Measurements from ENCODE around the gene PDLIM4.

The PDLIM4 gene

GRCh38 chr5:132274050-132274792, 16.7 kb downstream of the PDLIM4 start:
- Histone ChIP-seq H3K79me2 (ENCODE audit: insufficient read depth, low read depth) (no peaks in the 10 kb centered on the region), H3K36me3 (ENCODE audit: insufficient read depth) (no peaks in the 10 kb centered on the region), H2AFZ (ENCODE audit: low read depth) (no peak overlapping the region), H3K27me3 (ENCODE audit: insufficient read depth, low read depth) (no peaks in the 10 kb centered on the region), H3K27ac (no peak overlapping the region), H3K9ac (no peak overlapping the region), H3K4me1 (ENCODE audit: low read depth, poor library complexity, severe bottlenecking) (no peaks in the 10 kb centered on the region), H3K4me3 (IDR thresholded peaks at IDR 0.05; ENCODE audit: insufficient read depth, low read depth, low read length) (no peak overlapping the region), H3K4me2 (no peak overlapping the region), H4K20me1 (ENCODE audit: insufficient read depth) (no peaks in the 10 kb centered on the region)
- no peak for TF ChIP-seq CTCF (conservative IDR thresholded peaks at IDR 0.05; ENCODE audit: low read depth, low read length)

GRCh38 chr5:132275367-132276220, 18.1 kb downstream of the PDLIM4 start:
- Histone ChIP-seq H3K9ac (no peak overlapping the region), H2AFZ (ENCODE audit: low read depth) (no peak overlapping the region), H3K4me3 (IDR thresholded peaks at IDR 0.05; ENCODE audit: insufficient read depth, low read depth, low read length) (no peak overlapping the region), H3K4me1 (ENCODE audit: low read depth, poor library complexity, severe bottlenecking) (no peaks in the 10 kb centered on the region), H3K36me3 (ENCODE audit: insufficient read depth) (no peaks in the 10 kb centered on the region), H3K27ac (no peak overlapping the region), H3K27me3 (ENCODE audit: insufficient read depth, low read depth) (no peaks in the 10 kb centered on the region), H4K20me1 (ENCODE audit: insufficient read depth) (no peaks in the 10 kb centered on the region), H3K4me2 (no peak overlapping the region), H3K79me2 (ENCODE audit: insufficient read depth, low read depth) (no peaks in the 10 kb centered on the region)
- TF ChIP-seq CTCF (conservative IDR thresholded peaks at IDR 0.05; ENCODE audit: low read depth, low read length), result no peak

GRCh38 chr5:132277256-132277655, 19.8 kb downstream of the PDLIM4 start:
- no peaks in the 10 kb centered on the region for H3K4me1 ChIP-seq (ENCODE audit: low read depth, poor library complexity, severe bottlenecking)
- no peak overlapping the region for H3K4me3 ChIP-seq (IDR thresholded peaks at IDR 0.05; ENCODE audit: insufficient read depth, low read depth, low read length)
- no peaks in the 10 kb centered on the region for H4K20me1 ChIP-seq (ENCODE audit: insufficient read depth)
- no peaks in the 10 kb centered on the region for H3K36me3 ChIP-seq (ENCODE audit: insufficient read depth)
- no peak overlapping the region for H3K9ac ChIP-seq
- H3K27me3 ChIP-seq (ENCODE audit: insufficient read depth, low read depth), result no peaks in the 10 kb centered on the region
- H3K4me2 ChIP-seq, result no peak overlapping the region
- TF ChIP-seq CTCF (conservative IDR thresholded peaks at IDR 0.05; ENCODE audit: low read depth, low read length), result no peak
- no peak overlapping the region for H2AFZ ChIP-seq (ENCODE audit: low read depth)
- H3K79me2 ChIP-seq (ENCODE audit: insufficient read depth, low read depth), result no peaks in the 10 kb centered on the region
- H3K27ac ChIP-seq, result no peak overlapping the region

- no peak for TF ChIP-seq CTCF (conservative IDR thresholded peaks at IDR 0.05; ENCODE audit: low read depth, low read length)
- Histone ChIP-seq H3K27ac (no peak overlapping the region), H3K4me2 (no peak overlapping the region), H3K4me3 (IDR thresholded peaks at IDR 0.05; ENCODE audit: insufficient read depth, low read depth, low read length) (no peak overlapping the region), H3K4me1 (ENCODE audit: low read depth, poor library complexity, severe bottlenecking) (no peaks in the 10 kb centered on the region), H2AFZ (ENCODE audit: low read depth) (no peak overlapping the region), H3K9ac (no peak overlapping the region), H4K20me1 (ENCODE audit: insufficient read depth) (no peaks in the 10 kb centered on the region), H3K79me2 (ENCODE audit: insufficient read depth, low read depth) (no peaks in the 10 kb centered on the region), H3K36me3 (ENCODE audit: insufficient read depth) (no peaks in the 10 kb centered on the region), H3K27me3 (ENCODE audit: insufficient read depth, low read depth) (no peaks in the 10 kb centered on the region)
Measured at GRCh38 chr5:132277971-132278853, 20.7 kb downstream of the PDLIM4 start.
